Activated CD4-positive, alpha-beta memory T cell treated with anti-CD3 and anti-CD28 coated beads, Interleukin-2, amount 10 ng/mL, durations not matched to agents 7 days and 5 days (primary cell): ENCODE measurements around the gene DPY30. TPM values are rescaled to one million over a fixed set of nuclear protein-coding genes. Genes with fewer than 3 reads are reported as not detected.
"Not testable (repeated sequence)": the region's sequence is repeated elsewhere in the genome, so short reads cannot be mapped to it uniquely, and the experiment has no call there.

ENCODE experiments used
- CTCF ChIA-PET: fragments of 350-600 bp; sonication (Branson Sonifier 250); formaldehyde crosslinking; loops from one replicate; lab custom pipeline; 2021; ENCODE audit warnings: antibody characterized with exemption, inconsistent platforms; lab: Charles Lee
- POLR2A ChIA-PET: fragments of 350-600 bp; sonication (Branson Sonifier 250); formaldehyde crosslinking; loops from one replicate; lab custom pipeline; 2021; ENCODE audit warnings: antibody characterized with exemption; lab: Charles Lee
- DNase-seq: peaks from one replicate; pipeline ENCODE4 v3.0.0-alpha.2; 2020
- H3K27ac Mint-ChIP-seq: one replicate; pipeline ENCODE4 v1.8.0; 2021; ENCODE audit warnings: mild to moderate bottlenecking, mixed read lengths
- H3K27me3 Mint-ChIP-seq: one replicate; pipeline ENCODE4 v1.8.0; 2021; ENCODE audit warnings: mixed read lengths
- H3K36me3 Mint-ChIP-seq: one replicate; pipeline ENCODE4 v1.8.0; 2021; ENCODE audit warnings: low read depth, mixed read lengths
- H3K4me1 Mint-ChIP-seq: one replicate; pipeline ENCODE4 v1.8.0; 2021; ENCODE audit warnings: mixed read lengths
- H3K4me3 Mint-ChIP-seq: one replicate; pipeline ENCODE4 v1.8.0; 2021; ENCODE audit warnings: mild to moderate bottlenecking, mixed read lengths
- H3K9me3 Mint-ChIP-seq: one replicate; pipeline ENCODE4 v1.8.0; 2021; ENCODE audit warnings: mixed read lengths
- total RNA-seq, 2 experiments: library from RNA; stranded (reverse); gene quantifications; one replicate each; pipeline ENCODE4 v1.2.3, GENCODE V29; 2021

The DPY30 gene
- total RNA-seq, 2 experiments from 2014 or later, result 68.9 to 74.2 TPM

- no peaks in the 10 kb centered on the region for H3K27me3 Mint-ChIP-seq
- ChIA-PET POLR2A (interaction anchor here (1.8 kb wide), 1 partner anchor 12 kb away, joined by 8 read pairs; the partner anchor contains the start of gene DPY30), CTCF (interaction anchor here (0.8 kb wide), 1 partner anchor 11 kb away, joined by 3 read pairs; the partner anchor contains the start of gene SPAST)
- no peak overlapping the region for H3K4me3 Mint-ChIP-seq
- no peak overlapping the region for H3K27ac Mint-ChIP-seq
- no peaks in the 10 kb centered on the region for H3K36me3 Mint-ChIP-seq
- H3K9me3 Mint-ChIP-seq, result no peaks in the 10 kb centered on the region
- no peaks in the 10 kb centered on the region for H3K4me1 Mint-ChIP-seq
- no peak for DNase-seq
Observed at GRCh38 chr2:32051836-32052439, 12.3 kb upstream of the DPY30 start.

GRCh38 chr2:32043561-32043960, 4.0 kb upstream of the DPY30 start:
- Mint-ChIP-seq H3K27me3 (no peaks in the 10 kb centered on the region), H3K9me3 (no peaks in the 10 kb centered on the region), H3K4me3 (no peak overlapping the region), H3K27ac (no peak overlapping the region), H3K4me1 (peaks cover 15% of the 10 kb centered on the region), H3K36me3 (no peaks in the 10 kb centered on the region)
- CTCF ChIA-PET, result no interaction called here
- DNase-seq, result no peak
- POLR2A ChIA-PET, result no interaction called here

GRCh38 chr2:32034198-32034887, 5.3 kb downstream of the DPY30 start:
- CTCF ChIA-PET, H3K9me3 Mint-ChIP-seq, H3K27ac Mint-ChIP-seq, H3K27me3 Mint-ChIP-seq, H3K4me3 Mint-ChIP-seq, DNase-seq: not testable (repeated sequence)
- POLR2A ChIA-PET, result interaction anchor here (0.9 kb wide), 1 partner anchor 20 kb away, joined by 4 read pairs; no protein-coding TSS in a partner anchor
- Mint-ChIP-seq H3K36me3 (peaks cover 25% of the 10 kb centered on the region), H3K4me1 (peaks cover 17% of the 10 kb centered on the region)

- ChIA-PET POLR2A (interaction anchor here (0.6 to 2.7 kb wide), 3 partner anchors 8 to 167 kb away, joined by 3 to 8 read pairs (median 4); partner anchors contain the start of gene MEMO1), CTCF (interaction anchor here (0.7 kb wide), 1 partner anchor 100 kb away, joined by 3 read pairs; no protein-coding TSS in a partner anchor)
- not testable (repeated sequence) for H3K4me3 Mint-ChIP-seq, H3K9me3 Mint-ChIP-seq, DNase-seq, H3K27me3 Mint-ChIP-seq, H3K27ac Mint-ChIP-seq, H3K4me1 Mint-ChIP-seq
- peaks cover 18% of the 10 kb centered on the region for H3K36me3 Mint-ChIP-seq
Observed at GRCh38 chr2:32018789-32019482, 20.7 kb downstream of the DPY30 start.

- no peak overlapping the region for H3K27ac Mint-ChIP-seq
- CTCF ChIA-PET, result interaction anchor here (1.6 to 3.1 kb wide), 2 partner anchors 27 to 50 kb away, joined by 5 to 9 read pairs; partner anchors contain the start of genes DPY30 and SPAST
- H3K27me3 Mint-ChIP-seq, result no peaks in the 10 kb centered on the region
- peaks cover 7% of the 10 kb centered on the region for H3K36me3 Mint-ChIP-seq
- H3K9me3 Mint-ChIP-seq, result no peaks in the 10 kb centered on the region
- no peak for DNase-seq
- no peak overlapping the region for H3K4me3 Mint-ChIP-seq
- POLR2A ChIA-PET, result interaction anchor here (1.0 to 2.6 kb wide), 5 partner anchors 27 to 91 kb away, joined by 3 to 20 read pairs (median 4); partner anchors contain the start of gene DPY30
- H3K4me1 Mint-ChIP-seq, result peaks cover 28% of the 10 kb centered on the region
Observed at GRCh38 chr2:32012872-32013271, 26.7 kb downstream of the DPY30 start.

- ChIA-PET CTCF (interaction anchor here (3.1 kb wide), 1 partner anchor 51 kb away, joined by 9 read pairs; the partner anchor contains the start of gene SPAST), POLR2A (interaction anchor here (0.6 to 1.9 kb wide), 12 partner anchors 8 to 267 kb away, joined by 3 to 23 read pairs (median 3); partner anchors contain the start of genes DPY30, SLC30A6, SPAST and YIPF4)
Observed at GRCh38 chr2:32011485-32011960, 28.1 kb downstream of the DPY30 start.

GRCh38 chr2:32010670-32011484, 28.7 kb downstream of the DPY30 start, which contains the start of gene MEMO1:
MEMO1 (minus strand) TSS chr2:32011008; CDS start chr2:32010247, 761 bp downstream.
- peak within 1 kb of the TSS; percentile 81 for H3K4me3 Mint-ChIP-seq
- ChIA-PET POLR2A (interaction anchor here (0.6 to 1.9 kb wide), 14 partner anchors 9 to 267 kb away, joined by 3 to 23 read pairs (median 3); partner anchors contain the start of genes DPY30, SLC30A6, SPAST and YIPF4), CTCF (interaction anchor here (3.1 kb wide), 1 partner anchor 52 kb away, joined by 9 read pairs; the partner anchor contains the start of gene SPAST)
- no peaks in the 10 kb centered on the region for H3K27me3 Mint-ChIP-seq
- H3K27ac Mint-ChIP-seq, result peak within 1 kb of the TSS; percentile 90
- DNase-seq, result peak; percentile 91
- peaks cover 39% of the 10 kb centered on the region for H3K4me1 Mint-ChIP-seq
- peaks cover 11% of the 10 kb centered on the region for H3K36me3 Mint-ChIP-seq
- no peaks in the 10 kb centered on the region for H3K9me3 Mint-ChIP-seq

More at GRCh38 chr2:32011485-32011960, 28.1 kb downstream of the DPY30 start:
- H3K4me1 Mint-ChIP-seq, result peaks cover 36% of the 10 kb centered on the region
- peaks cover 9% of the 10 kb centered on the region for H3K36me3 Mint-ChIP-seq
- no peaks in the 10 kb centered on the region for H3K27me3 Mint-ChIP-seq
- peak overlapping the region; percentile 90 for H3K27ac Mint-ChIP-seq
- DNase-seq, result no peak
- H3K4me3 Mint-ChIP-seq, result peak overlapping the region; percentile 81
- no peaks in the 10 kb centered on the region for H3K9me3 Mint-ChIP-seq

GRCh38 chr2:32010280-32010669, 29.3 kb downstream of the DPY30 start:
- ChIA-PET CTCF (interaction anchor here (3.1 kb wide), 1 partner anchor 53 kb away, joined by 9 read pairs; the partner anchor contains the start of gene SPAST), POLR2A (interaction anchor here (0.9 to 1.9 kb wide), 6 partner anchors 10 to 155 kb away, joined by 3 to 23 read pairs (median 8); partner anchors contain the start of genes DPY30, SLC30A6 and SPAST)
- H3K4me1 Mint-ChIP-seq, result peaks cover 45% of the 10 kb centered on the region
- H3K27ac Mint-ChIP-seq, result peak overlapping the region; percentile 33
- H3K27me3 Mint-ChIP-seq, H3K9me3 Mint-ChIP-seq, H3K4me3 Mint-ChIP-seq: not testable (repeated sequence)
- DNase-seq, result peak; percentile 73
- peaks cover 15% of the 10 kb centered on the region for H3K36me3 Mint-ChIP-seq

GRCh38 chr2:32009516-32010256, 29.9 kb downstream of the DPY30 start:
- ChIA-PET CTCF (interaction anchor here (1.6 kb wide), 1 partner anchor 54 kb away, joined by 6 read pairs; the partner anchor contains the start of gene SPAST), POLR2A (interaction anchor here (0.8 to 1.9 kb wide), 8 partner anchors 12 to 177 kb away, joined by 3 to 28 read pairs (median 7); partner anchors contain the start of genes DPY30 and SPAST)
- Mint-ChIP-seq H3K9me3 (no peaks in the 10 kb centered on the region), H3K27ac (peak overlapping the region; percentile 88), H3K27me3 (no peaks in the 10 kb centered on the region), H3K36me3 (peaks cover 18% of the 10 kb centered on the region), H3K4me1 (peaks cover 50% of the 10 kb centered on the region), H3K4me3 (peak overlapping the region; percentile 97)
- peak; percentile 39 for DNase-seq

GRCh38 chr2:32008805-32009515, 30.6 kb downstream of the DPY30 start:
- CTCF ChIA-PET, result interaction anchor here (1.1 to 1.7 kb wide), 6 partner anchors 20 to 277 kb away, joined by 3 to 6 read pairs (median 4); partner anchors contain the start of genes DPY30, SLC30A6 and SPAST
- peaks cover 16% of the 10 kb centered on the region for H3K36me3 Mint-ChIP-seq
- H3K4me3 Mint-ChIP-seq, result peak overlapping the region; percentile 97
- no peaks in the 10 kb centered on the region for H3K27me3 Mint-ChIP-seq
- peaks cover 50% of the 10 kb centered on the region for H3K4me1 Mint-ChIP-seq
- H3K9me3 Mint-ChIP-seq, result no peaks in the 10 kb centered on the region
- DNase-seq, result peak; percentile 20
- POLR2A ChIA-PET, result interaction anchor here (0.7 to 1.9 kb wide), 9 partner anchors 9 to 178 kb away, joined by 3 to 28 read pairs (median 4); partner anchors contain the start of genes DPY30 and SPAST
- H3K27ac Mint-ChIP-seq, result peak overlapping the region; percentile 88
